CD4-positive, CD25-positive, alpha-beta regulatory T cell (primary cell): ENCODE measurements around the gene ALDH9A1. TPM values are rescaled to one million over a fixed set of nuclear protein-coding genes. Genes with fewer than 3 reads are reported as not detected.
"Not testable (repeated sequence)": the region's sequence is repeated elsewhere in the genome, so short reads cannot be mapped to it uniquely, and the experiment has no call there.

Source experiments
- ATAC-seq, 2 donors: fragments of 150-1000 bp; cut with Tn5 transposase; one replicate each; pipeline ENCODE4 v1.10.0; 2021; ENCODE audit warnings: low read depth in 2 of 2, moderate number of reproducible peaks in 2 of 2, moderate library complexity in 1 of 2
- DNase-seq, 3 donors: peaks; one replicate each; pipeline versions ENCODE4 v3.0.0 to v3.0.0-alpha.2; 2012 to 2022; ENCODE audit warnings: mixed read lengths in 1 of 3
- H3K27ac ChIP-seq: one replicate; pipeline ENCODE4 v1.7.0; 2013; ENCODE audit warnings: mild to moderate bottlenecking, low read length; ENCODE audit not compliant: insufficient read depth, poor library complexity, severe bottlenecking
- H3K27me3 ChIP-seq: one replicate; pipeline ENCODE4 v1.7.0; 2013; ENCODE audit warnings: low read length; ENCODE audit not compliant: control insufficient read depth, insufficient read depth
- H3K36me3 ChIP-seq: one replicate; pipeline ENCODE4 v1.7.0; 2013; ENCODE audit warnings: mild to moderate bottlenecking, low read length, moderate library complexity; ENCODE audit not compliant: control insufficient read depth, insufficient read depth
- H3K4me1 ChIP-seq: 2 replicates; pipeline ENCODE4 v1.7.0; 2013; ENCODE audit warnings: mild to moderate bottlenecking, low read length; ENCODE audit not compliant: insufficient read depth, control insufficient read depth, poor library complexity, severe bottlenecking
- H3K4me3 ChIP-seq: one replicate; pipeline ENCODE4 v1.7.0; 2013; ENCODE audit warnings: low read depth, mild to moderate bottlenecking, low read length, moderate library complexity
- H3K9me3 ChIP-seq, 2 experiments: 1 replicate in 1 of 2; 2 replicates in 1 of 2; pipeline ENCODE4 v1.7.0; 2013; ENCODE audit warnings: low read length in 2 of 2, mild to moderate bottlenecking in 1 of 2, moderate library complexity in 1 of 2; ENCODE audit not compliant: control insufficient read depth in 2 of 2
- H3K27ac Mint-ChIP-seq, 3 donors: one replicate each; pipeline ENCODE4 v1.8.0; 2020 to 2022; ENCODE audit warnings: mild to moderate bottlenecking in 3 of 3, mixed read lengths in 3 of 3, moderate library complexity in 2 of 3
- H3K27me3 Mint-ChIP-seq: one replicate; pipeline ENCODE4 v1.8.0; 2022; ENCODE audit warnings: mild to moderate bottlenecking, mixed read lengths
- H3K36me3 Mint-ChIP-seq: one replicate; pipeline ENCODE4 v1.8.0; 2020; ENCODE audit warnings: mixed read lengths
- H3K4me1 Mint-ChIP-seq, 4 donors: one replicate each; pipeline ENCODE4 v1.8.0; 2020 to 2022; ENCODE audit warnings: mixed read lengths in 4 of 4, mild to moderate bottlenecking in 1 of 4
- H3K4me3 Mint-ChIP-seq, 4 donors: one replicate each; pipeline ENCODE4 v1.8.0; 2020 to 2022; ENCODE audit warnings: mild to moderate bottlenecking in 4 of 4, mixed read lengths in 4 of 4, moderate library complexity in 3 of 4
- H3K9me3 Mint-ChIP-seq, 7 donors: one replicate each; pipeline ENCODE4 v1.8.0; 2020 to 2022; ENCODE audit warnings: mixed read lengths in 7 of 7, mild to moderate bottlenecking in 3 of 7, moderate library complexity in 2 of 7
- polyA plus RNA-seq, 4 donors: library from polyadenylated mRNA; unstranded; fragments of 300-500 nt; fragmentation: Illumina TruSeq; gene quantifications; one replicate each; pipeline ENCODE4 v1.2.3, GENCODE V29; 2021
- total RNA-seq: library from RNA; stranded (reverse); gene quantifications from one replicate; pipeline ENCODE4 v1.2.3, GENCODE V29; 2022

ALDH9A1 gene
- total and polyA plus RNA-seq, 5 donors from 2014 or later = 32.1 to 124 (median 116) TPM

GRCh38 chr1:165701922-165702321, 3.6 kb upstream of the ALDH9A1 start:
- H3K36me3 Mint-ChIP-seq, DNase-seq, H3K4me3 ChIP-seq, ATAC-seq, H3K9me3 ChIP-seq, H3K27me3 Mint-ChIP-seq, H3K36me3 ChIP-seq, H3K27ac ChIP-seq, H3K9me3 Mint-ChIP-seq, H3K27me3 ChIP-seq: not testable (repeated sequence)
- H3K4me1 Mint-ChIP-seq = peaks cover 3 to 26% (median 12%) of the 10 kb centered on the region in 4 donors
- peaks cover 13% of the 10 kb centered on the region for H3K4me1 ChIP-seq
- peak overlapping the region in 1 of 4 donors; percentile 47 for H3K4me3 Mint-ChIP-seq
- peak overlapping the region in 1 of 3 donors; percentile 47 for H3K27ac Mint-ChIP-seq

GRCh38 chr1:165699577-165699976, 1.2 kb upstream of the ALDH9A1 start:
- Mint-ChIP-seq H3K36me3 (no peaks in the 10 kb centered on the region), H3K27ac (peak overlapping the region; percentile 23 to 99 (median 25)), H3K9me3 (peaks cover 0 to 3% (median 0%) of the 10 kb centered on the region in 7 donors), H3K4me3 (peak overlapping the region; percentile 54 to 79 (median 69)), H3K4me1 (peaks cover 13 to 46% (median 28%) of the 10 kb centered on the region in 4 donors), H3K27me3 (no peaks in the 10 kb centered on the region)
- peaks cover 26% of the 10 kb centered on the region for H3K4me1 ChIP-seq
- H3K27ac ChIP-seq = no peak overlapping the region
- no peaks in the 10 kb centered on the region for H3K27me3 ChIP-seq
- no peak overlapping the region for H3K4me3 ChIP-seq
- peaks cover 5% of the 10 kb centered on the region for H3K36me3 ChIP-seq
- ATAC-seq (no peak), DNase-seq (no peak)
- no peaks in the 10 kb centered on the region for H3K9me3 ChIP-seq

- ATAC-seq = no peak
- Histone ChIP-seq H3K4me3 (peak overlapping the region; percentile 95), H3K4me1 (peaks cover 26% of the 10 kb centered on the region), H3K27me3 (no peaks in the 10 kb centered on the region), H3K27ac (peak overlapping the region; percentile 91), H3K36me3 (peaks cover 10% of the 10 kb centered on the region), H3K9me3 (no peaks in the 10 kb centered on the region)
- peaks cover 0 to 3% (median 0%) of the 10 kb centered on the region in 7 donors for H3K9me3 Mint-ChIP-seq
- no peaks in the 10 kb centered on the region for H3K27me3 Mint-ChIP-seq
- H3K27ac Mint-ChIP-seq = peak overlapping the region; percentile 91 to 99 (median 96)
- no peaks in the 10 kb centered on the region for H3K36me3 Mint-ChIP-seq
- H3K4me1 Mint-ChIP-seq = peaks cover 13 to 47% (median 29%) of the 10 kb centered on the region in 4 donors
- peak overlapping the region; percentile 94 to 100 (median 98) for H3K4me3 Mint-ChIP-seq
- no peak for DNase-seq
Measured at GRCh38 chr1:165698761-165699052, 345 bp upstream of the ALDH9A1 start.

- ATAC-seq (no peak), DNase-seq (no peak)
- no peaks in the 10 kb centered on the region for H3K9me3 ChIP-seq
- no peaks in the 10 kb centered on the region for H3K27me3 ChIP-seq
- peak overlapping the region; percentile 93 for H3K4me3 ChIP-seq
- Mint-ChIP-seq H3K36me3 (no peaks in the 10 kb centered on the region), H3K27ac (peak overlapping the region; percentile 91 to 99 (median 96)), H3K4me3 (peak overlapping the region; percentile 94 to 100 (median 98)), H3K4me1 (peaks cover 13 to 47% (median 30%) of the 10 kb centered on the region in 4 donors), H3K27me3 (no peaks in the 10 kb centered on the region), H3K9me3 (peaks cover 0 to 3% (median 0%) of the 10 kb centered on the region in 7 donors)
- H3K36me3 ChIP-seq = peaks cover 10% of the 10 kb centered on the region
- peaks cover 26% of the 10 kb centered on the region for H3K4me1 ChIP-seq
- peak overlapping the region; percentile 91 for H3K27ac ChIP-seq
Measured at GRCh38 chr1:165697491-165697880, 876 bp downstream of the ALDH9A1 start.

- H3K4me3 ChIP-seq = peak overlapping the region; percentile 93
- no peaks in the 10 kb centered on the region for H3K27me3 Mint-ChIP-seq
- H3K9me3 ChIP-seq = no peaks in the 10 kb centered on the region
- DNase-seq (no peak), ATAC-seq (no peak)
- peaks cover 13 to 55% (median 36%) of the 10 kb centered on the region in 4 donors for H3K4me1 Mint-ChIP-seq
- peak overlapping the region; percentile 33 to 99 (median 77) for H3K27ac Mint-ChIP-seq
- H3K9me3 Mint-ChIP-seq = peaks cover 0 to 3% (median 0%) of the 10 kb centered on the region in 7 donors
- H3K36me3 ChIP-seq = peaks cover 10% of the 10 kb centered on the region
- H3K27ac ChIP-seq = peak overlapping the region; percentile 10
- peak overlapping the region; percentile 94 to 100 (median 98) for H3K4me3 Mint-ChIP-seq
- peaks cover 26% of the 10 kb centered on the region for H3K4me1 ChIP-seq
- H3K36me3 Mint-ChIP-seq = peaks cover 5% of the 10 kb centered on the region
- H3K27me3 ChIP-seq = no peaks in the 10 kb centered on the region
Measured at GRCh38 chr1:165696625-165697100, 1.7 kb downstream of the ALDH9A1 start.

- H3K27me3 Mint-ChIP-seq = no peaks in the 10 kb centered on the region
- H3K9me3 Mint-ChIP-seq = peaks cover 0 to 3% (median 0%) of the 10 kb centered on the region in 7 donors
- peaks cover 17% of the 10 kb centered on the region for H3K36me3 ChIP-seq
- peak overlapping the region in 1 of 4 donors; percentile 94 for H3K4me3 Mint-ChIP-seq
- ATAC-seq (no peak), DNase-seq (no peak)
- H3K27ac Mint-ChIP-seq = no peak overlapping the region
- H3K36me3 Mint-ChIP-seq = peaks cover 14% of the 10 kb centered on the region
- H3K4me1 ChIP-seq = peaks cover 26% of the 10 kb centered on the region
- H3K4me3 ChIP-seq = no peak overlapping the region
- H3K27me3 ChIP-seq = no peaks in the 10 kb centered on the region
- no peaks in the 10 kb centered on the region for H3K9me3 ChIP-seq
- H3K27ac ChIP-seq = no peak overlapping the region
- peaks cover 13 to 69% (median 45%) of the 10 kb centered on the region in 4 donors for H3K4me1 Mint-ChIP-seq
Measured at GRCh38 chr1:165695031-165695430, 3.3 kb downstream of the ALDH9A1 start.

GRCh38 chr1:165688046-165688445, 10.3 kb downstream of the ALDH9A1 start:
- ATAC-seq = no peak
- no peak overlapping the region for H3K27ac ChIP-seq
- H3K36me3 ChIP-seq = peaks cover 27% of the 10 kb centered on the region
- Mint-ChIP-seq H3K4me1 (peaks cover 30 to 73% (median 51%) of the 10 kb centered on the region in 4 donors), H3K4me3 (peak overlapping the region in 1 of 4 donors; percentile 7), H3K9me3 (peaks cover 0 to 7% (median 0%) of the 10 kb centered on the region in 7 donors), H3K27me3 (no peaks in the 10 kb centered on the region), H3K27ac (peak overlapping the region in 1 of 3 donors; percentile 52), H3K36me3 (peaks cover 44% of the 10 kb centered on the region)
- H3K4me1 ChIP-seq = peaks cover 9% of the 10 kb centered on the region
- no peak for DNase-seq
- H3K27me3 ChIP-seq = no peaks in the 10 kb centered on the region
- H3K9me3 ChIP-seq = no peaks in the 10 kb centered on the region
- no peak overlapping the region for H3K4me3 ChIP-seq

- H3K36me3 Mint-ChIP-seq = peaks cover 53% of the 10 kb centered on the region
- peaks cover 38% of the 10 kb centered on the region for H3K36me3 ChIP-seq
- H3K27me3 ChIP-seq = no peaks in the 10 kb centered on the region
- peak overlapping the region; percentile 77 for H3K4me3 ChIP-seq
- ATAC-seq (peak; percentile 37 to 46), DNase-seq (peak in 1 of 3 donors; percentile 20)
- peak overlapping the region; percentile 42 for H3K27ac ChIP-seq
- H3K4me3 Mint-ChIP-seq = peak overlapping the region; percentile 64 to 71 (median 67)
- H3K9me3 Mint-ChIP-seq = peaks cover 0 to 7% (median 0%) of the 10 kb centered on the region in 7 donors
- peak overlapping the region; percentile 80 to 98 (median 85) for H3K27ac Mint-ChIP-seq
- no peaks in the 10 kb centered on the region for H3K9me3 ChIP-seq
- peaks cover 9% of the 10 kb centered on the region for H3K4me1 ChIP-seq
- no peaks in the 10 kb centered on the region for H3K27me3 Mint-ChIP-seq
- peaks cover 30 to 68% (median 52%) of the 10 kb centered on the region in 4 donors for H3K4me1 Mint-ChIP-seq
Measured at GRCh38 chr1:165686971-165687433, 11.4 kb downstream of the ALDH9A1 start.
